Activated effector memory CD4-positive, alpha-beta T cell treated with anti-CD3 and anti-CD28 coated beads, Interleukin-2, amount 50 U/mL, for 16 hours (primary cell): Measurements from ENCODE around the gene CDON.
A peak's percentile ranks its signal among the peaks of the same experiment; 100 is the strongest.

Experiments used
- DNase-seq: peaks from one replicate; pipeline ENCODE4 v3.0.0-alpha.2; 2020

The CDON gene

DNA sequence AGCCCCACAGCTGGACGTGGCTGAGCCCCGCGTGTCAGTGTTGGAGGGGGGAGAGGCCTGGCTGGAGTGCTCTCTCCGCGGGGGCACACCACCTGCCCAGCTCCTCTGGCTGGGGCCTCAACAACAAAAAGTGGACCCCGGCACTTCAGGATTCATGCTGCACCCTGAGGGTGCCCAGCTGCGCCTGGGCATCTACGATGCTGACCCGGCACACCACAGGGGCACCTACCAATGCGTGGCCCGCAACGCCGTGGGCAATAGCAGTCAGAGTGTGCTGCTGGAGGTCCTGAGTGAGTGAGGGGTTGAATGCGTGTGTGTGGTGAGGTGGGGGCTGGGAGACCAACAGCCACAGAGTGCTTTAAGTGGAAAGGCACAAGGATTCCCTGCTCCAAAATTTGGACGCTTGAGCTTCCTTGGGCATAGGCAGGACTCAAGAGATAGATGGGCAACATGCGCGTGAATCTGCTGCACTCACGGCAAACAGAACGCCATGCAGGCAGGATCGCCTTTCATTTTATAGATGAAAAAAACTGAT lies 109.2 kb downstream of the CDON start:
- DNase-seq: no peak

DNA sequence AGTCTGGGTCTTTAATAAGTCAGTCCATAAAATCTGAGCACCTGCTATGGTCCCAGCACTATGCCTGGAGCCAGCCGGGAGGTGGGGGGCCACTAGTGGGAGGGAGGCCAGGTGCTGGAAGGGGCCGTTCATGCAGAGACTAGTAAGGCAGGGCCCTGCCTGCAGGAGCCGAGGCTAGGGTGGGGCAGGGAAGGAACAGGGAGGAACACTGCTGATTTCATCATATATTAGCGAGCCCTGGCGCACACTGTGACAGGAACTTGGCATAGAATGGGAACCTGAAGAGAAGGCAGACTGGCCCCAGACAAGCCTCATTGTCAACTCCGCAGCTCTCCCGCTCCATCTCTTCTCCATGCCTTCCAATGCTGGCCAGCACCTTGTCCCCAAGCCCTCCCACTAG lies 109.7 kb downstream of the CDON start:
- DNase-seq: no peak

DNA sequence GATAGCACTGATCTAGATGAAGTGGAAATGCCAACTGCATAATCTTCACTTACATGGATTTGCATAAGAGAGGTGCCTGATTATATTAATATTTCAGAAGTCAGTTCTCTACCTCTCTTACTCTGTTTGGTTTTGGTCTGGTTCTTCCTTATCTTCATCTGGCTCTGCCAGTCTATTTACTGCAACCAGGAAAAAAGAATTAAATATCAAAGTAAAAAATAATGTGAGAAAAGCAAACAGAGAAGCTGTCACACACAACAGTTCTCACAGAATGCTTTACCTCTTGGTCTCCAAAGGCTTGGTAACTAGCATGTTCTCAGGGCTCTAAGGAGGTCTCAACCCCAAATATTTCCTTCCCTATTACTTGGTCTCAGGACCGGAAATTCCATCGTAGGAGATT lies 110.1 kb downstream of the CDON start:
- no peak for DNase-seq

GRCh38 chr11:125951731-125952130 lies 110.9 kb downstream of the CDON start:
- DNase-seq: no peak

- DNase-seq: no peak
These were observed 111.7 kb downstream of the CDON start for GRCh38 chr11:125950696-125951651.

GRCh38 chr11:125950178-125950490 lies 112.5 kb downstream of the CDON start:
- no peak for DNase-seq

DNA sequence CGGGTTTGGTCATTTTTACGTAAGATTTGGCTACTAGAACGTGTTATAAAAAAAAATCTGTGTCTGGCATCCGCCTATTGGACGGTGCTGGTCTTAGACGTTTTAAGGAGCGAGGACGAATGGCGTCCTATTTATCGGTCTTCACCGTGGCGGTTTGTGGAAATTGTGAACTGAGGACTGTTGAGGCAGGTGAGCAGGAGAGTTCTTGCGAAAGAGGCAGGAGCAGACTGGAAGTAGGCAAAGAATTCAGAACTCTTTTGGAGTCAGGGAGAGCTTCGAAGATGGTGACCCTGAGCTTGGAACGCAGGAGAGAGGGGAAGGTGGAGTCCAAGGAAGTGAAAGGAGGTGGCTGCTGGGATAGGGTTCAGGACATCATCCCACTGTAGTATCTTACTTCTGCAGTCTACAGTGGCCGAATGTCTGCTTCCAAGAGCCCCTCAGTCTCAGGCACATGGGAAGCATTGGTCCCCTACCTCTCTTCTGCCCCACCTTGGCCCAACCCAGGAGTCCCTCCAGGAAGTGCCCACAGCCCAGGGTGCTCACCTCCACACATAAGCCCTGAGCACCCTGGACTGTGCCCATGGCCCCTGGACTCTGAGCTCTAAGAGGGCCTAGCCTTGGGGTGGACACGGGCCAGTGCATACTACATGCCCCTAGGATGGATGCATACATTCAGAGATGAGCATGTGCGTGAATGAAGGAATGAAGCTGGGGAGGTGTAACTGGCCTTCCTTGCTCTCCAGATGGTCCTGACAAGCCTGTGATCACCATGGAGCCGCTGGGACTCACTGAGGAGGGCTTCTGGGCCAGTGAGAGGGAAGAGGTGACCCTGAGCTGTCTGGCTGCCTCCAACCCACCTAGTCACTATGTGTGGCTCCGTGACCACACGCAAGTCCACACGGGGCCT lies 113.1 kb downstream of the CDON start:
- DNase-seq: no peak

DNA sequence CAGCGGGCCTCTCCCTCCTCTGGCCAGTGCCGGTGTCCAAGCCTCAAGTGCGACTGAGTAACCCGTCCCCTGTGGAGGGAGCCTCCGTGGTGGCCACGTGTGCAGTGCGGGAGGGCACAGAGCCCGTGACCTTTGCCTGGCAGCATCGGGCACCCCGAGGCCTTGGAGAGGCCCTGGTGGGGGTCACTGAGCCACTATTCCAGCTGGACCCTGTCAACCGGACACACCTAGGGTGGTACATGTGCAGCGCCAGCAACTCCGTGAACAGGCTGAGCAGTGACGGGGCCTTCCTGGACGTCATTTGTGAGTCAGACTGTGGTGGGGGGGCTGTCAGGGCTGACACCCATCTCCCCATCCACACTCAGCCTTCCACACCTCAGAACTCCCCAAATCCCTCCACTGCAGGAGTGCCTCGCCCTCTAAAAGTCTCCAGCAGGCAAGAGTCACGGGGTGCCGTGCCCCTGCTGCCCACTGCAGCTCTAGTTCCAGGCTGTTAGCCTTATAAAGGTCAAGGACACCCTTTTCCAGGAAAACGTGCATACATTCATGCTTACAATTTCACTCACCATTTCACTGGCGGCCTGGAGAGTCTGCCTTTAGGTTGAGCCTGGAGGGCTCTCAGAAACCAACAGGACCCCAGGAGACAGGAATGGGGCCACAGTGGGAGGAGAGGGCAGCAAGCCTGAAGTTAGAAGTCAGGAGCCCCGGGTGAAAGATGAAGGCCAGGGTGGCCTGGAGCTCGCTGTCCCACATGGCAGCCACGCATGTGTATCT lies 114.2 kb downstream of the CDON start:
- DNase-seq: no peak

- DNase-seq: no peak
These were observed 115.0 kb downstream of the CDON start for GRCh38 chr11:125947419-125948277.

DNA sequence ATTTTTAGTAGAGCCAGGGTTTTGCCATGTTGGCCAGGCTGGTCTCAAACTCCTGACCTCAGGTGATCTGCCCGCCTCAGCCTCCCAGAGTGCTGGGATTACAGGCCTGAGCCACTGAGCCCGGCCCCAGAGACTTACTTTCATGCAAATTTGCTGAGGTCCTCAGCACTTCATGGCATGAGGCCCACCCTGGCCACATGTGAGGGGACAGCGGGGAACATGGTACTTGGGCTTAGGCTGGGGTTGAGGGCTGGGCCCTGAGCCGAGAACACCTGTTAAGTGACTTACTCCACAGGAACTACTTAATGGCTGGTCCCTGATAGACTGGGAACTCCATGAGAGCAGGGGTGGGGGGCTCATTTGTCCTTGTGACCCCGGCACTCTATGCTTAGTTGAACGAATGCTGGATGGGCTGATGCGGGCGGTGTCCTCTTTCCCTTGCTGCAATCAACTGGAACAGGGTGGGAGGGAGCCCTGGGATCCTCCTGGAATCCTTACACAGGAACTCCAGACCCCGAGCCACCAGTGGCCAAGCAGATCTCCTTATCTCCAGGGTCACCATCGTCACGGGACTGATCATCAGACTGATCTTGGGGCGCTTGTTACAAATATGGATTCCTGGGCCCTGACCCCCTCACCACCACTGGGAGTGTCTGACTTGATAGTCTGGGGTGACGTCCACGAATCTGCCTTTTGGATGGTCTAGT lies 115.8 kb downstream of the CDON start:
- DNase-seq: no peak

DNA sequence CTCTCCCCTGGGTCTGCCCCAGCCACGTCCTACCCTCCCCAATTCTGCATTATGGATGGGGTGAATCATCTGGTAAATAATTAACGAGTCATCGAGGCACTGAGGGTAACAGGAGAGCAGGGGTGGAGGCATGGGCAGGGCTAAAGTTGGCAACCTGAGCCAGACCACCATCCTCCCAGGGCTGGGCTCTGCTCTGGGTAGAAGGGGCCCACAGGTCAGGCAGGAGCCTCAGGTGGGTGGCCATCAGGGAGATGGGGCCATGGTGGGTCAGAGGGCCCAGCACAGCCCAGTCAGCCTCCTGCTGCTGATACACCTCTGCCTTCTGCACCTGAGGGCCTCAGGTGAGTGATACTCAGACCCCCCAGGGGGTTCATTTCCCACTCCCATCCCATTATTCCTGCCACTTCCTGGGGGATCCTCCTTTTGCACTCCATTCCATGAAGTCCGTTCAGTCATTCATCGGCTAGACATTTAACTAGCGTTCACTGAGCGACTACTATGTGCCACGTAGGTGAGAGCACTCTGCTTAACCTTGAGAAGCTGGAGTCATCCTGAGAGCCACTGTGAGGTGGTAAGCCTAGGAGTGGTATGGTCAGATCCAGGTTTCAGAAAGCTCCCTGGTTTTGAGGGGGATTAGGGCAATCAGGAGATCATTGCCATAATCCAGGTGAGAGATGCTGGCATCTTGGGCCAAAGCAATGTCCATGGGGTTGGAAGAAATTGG lies 116.7 kb downstream of the CDON start, which contains the start of gene VSIG10L2:
TSS of gene VSIG10L2 (plus strand) at position 248 of the 724 bp plus-strand sequence. CDS start at position 260, 12 bp downstream.
- no peak for DNase-seq

DNA sequence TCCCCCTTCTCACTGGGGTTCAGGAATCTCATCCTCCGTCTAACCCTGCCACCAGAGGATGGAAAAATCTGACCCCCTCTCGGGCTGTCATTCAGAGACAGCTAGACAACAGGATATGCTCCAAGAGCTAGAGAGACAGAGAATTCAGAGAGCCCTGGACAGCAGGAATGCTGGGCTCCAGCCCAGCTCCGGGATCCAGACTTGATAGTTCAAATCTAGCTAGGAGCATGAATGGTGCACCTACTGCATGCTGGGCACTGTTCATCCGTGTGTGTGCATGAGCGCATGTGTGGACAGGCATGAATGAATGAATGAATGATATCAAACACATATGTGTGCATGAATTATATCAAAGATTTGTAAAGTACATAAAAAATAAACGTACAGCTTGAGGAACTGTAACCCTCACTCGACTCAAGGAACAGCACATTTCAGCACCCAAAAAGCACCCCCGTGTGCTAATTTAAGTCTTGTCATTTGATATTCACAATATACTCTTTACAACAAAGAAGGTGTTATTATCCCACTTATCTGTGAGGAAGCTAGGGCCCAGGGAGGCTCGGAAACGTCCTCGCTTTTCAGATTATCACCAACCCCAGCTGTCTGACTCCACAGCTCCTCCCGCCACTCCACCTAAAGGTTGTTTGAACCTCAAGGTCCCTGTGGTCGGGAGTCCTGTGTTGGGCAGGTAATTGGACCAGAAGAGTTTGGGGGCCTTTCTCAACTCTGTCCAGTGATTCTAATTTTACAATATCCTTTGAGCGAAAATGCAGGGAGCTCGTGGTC lies 117.5 kb downstream of the CDON start:
- no peak for DNase-seq

DNA sequence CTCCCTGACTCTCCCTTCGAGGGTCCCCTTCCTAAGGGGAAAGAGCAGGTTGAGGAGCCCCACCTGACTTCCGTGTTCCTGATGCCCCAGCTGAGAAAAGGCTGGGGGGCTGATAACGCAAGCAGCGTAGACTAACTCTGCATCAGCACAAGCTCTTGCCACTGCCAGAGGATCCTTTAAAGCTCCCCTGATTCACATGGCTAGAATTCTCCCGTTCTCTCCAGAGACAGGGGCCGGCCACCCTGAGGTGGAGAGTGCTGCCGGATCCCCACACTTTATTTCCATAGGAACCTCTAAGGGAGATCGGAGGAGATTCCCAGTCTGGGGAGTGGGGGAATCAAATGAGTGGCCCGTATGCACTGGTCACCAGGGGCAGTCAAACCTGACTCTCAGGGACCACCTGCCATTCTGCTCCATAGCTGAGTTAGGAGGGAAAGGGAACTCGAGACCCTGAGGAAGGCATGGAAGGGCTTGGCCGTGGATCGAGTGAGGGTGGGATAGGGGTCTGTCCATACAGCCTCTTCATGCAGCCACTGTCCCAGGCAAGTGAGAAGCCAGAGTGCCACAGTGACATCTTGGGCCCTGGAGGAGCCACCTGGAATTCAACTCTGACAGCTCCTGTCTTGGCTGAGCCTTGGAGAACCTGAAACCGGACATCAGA lies 118.2 kb downstream of the CDON start:
- DNase-seq: no peak

- no peak for DNase-seq
These were observed 118.9 kb downstream of the CDON start for GRCh38 chr11:125943661-125944349.

- no peak for DNase-seq
These were observed 119.8 kb downstream of the CDON start for GRCh38 chr11:125942771-125943428.

DNA sequence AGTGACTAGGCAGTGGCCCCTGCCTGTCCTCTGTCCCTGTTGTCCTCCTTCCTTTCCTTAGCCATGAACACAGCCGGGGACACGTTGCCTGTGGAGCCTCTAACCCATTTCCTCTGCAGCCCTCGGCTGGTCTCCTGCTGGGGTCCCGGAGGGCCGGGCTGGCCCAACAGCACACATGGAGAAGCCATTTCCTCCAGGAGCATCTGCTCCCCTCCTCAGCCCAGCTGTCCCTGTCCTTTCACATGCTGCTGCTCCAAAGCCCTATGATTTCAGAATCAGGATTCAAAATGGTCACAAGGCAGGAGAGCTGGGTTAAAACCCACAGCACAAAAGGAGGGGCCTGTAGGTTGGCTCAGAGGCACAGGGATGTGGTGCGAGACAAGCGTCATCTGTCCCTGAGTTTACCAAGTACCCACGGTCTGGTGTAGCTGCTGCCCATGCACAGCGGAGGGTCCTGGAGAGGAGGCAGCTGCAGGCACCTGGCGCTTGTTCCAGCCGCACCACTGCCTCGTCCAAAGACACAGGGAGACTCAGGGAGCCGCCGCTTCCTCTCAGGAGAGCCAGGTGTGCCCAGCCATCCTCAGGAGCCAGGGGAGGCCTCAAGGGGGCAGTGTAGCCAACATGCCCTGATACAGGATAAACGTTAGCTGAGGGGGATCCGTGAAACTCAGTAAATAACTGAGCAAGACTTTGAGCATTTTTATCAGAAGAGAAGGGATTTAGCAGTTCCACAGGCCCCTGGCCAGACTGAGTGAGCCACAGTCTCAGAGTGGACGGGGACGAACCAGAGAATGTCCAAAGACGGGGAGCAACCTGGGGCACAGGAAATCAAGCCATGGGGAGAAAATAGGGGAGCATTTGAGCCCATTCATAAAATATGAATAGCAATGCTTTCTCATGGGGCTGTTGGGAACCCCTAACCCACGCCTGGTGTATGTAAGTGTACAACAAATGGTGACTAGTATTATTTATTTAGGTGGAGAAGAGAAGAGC lies 120.8 kb downstream of the CDON start:
- peak; percentile 77 for DNase-seq
